ENCODE measurements around the gene ARHGEF4. TPM values are rescaled to one million over a fixed set of nuclear protein-coding genes. Genes with fewer than 3 reads are reported as not detected.

Gene ARHGEF4
- total and polyA plus RNA-seq, 2 donors from 2014 or later = 0.90 to 0.94 TPM

DNA sequence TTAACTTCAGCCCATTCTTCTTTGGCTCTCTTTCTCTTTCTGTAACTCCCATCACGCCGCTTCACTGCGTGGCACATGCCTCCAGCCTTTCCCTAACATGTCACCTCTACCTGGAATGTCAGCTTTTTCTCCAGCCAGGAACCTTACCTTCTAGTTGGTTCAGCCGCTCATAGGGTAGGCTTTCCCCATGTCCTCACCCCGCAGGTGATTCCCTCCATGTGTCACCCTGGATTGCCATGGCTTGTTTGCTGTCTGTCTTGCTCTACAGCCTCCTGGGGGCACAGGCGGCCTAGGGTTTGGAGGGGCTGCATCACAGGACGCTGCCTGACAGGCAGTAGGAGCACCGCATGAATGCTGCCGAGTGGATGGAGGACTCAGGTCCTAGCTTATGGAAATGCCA lies 39.2 kb downstream of the ARHGEF4 start:
- no peaks in the 10 kb centered on the region for H3K4me1 ChIP-seq (ENCODE audit: control insufficient read depth in 2 of 3, insufficient read depth in 2 of 3, low read depth in 1 of 3, low read length in 3 of 3)
- no peak for FAIRE-seq
- no peaks in the 10 kb centered on the region for H3K27me3 ChIP-seq (ENCODE audit: control insufficient read depth, insufficient read depth, low read length)
- TF ChIP-seq, protein P1, sequence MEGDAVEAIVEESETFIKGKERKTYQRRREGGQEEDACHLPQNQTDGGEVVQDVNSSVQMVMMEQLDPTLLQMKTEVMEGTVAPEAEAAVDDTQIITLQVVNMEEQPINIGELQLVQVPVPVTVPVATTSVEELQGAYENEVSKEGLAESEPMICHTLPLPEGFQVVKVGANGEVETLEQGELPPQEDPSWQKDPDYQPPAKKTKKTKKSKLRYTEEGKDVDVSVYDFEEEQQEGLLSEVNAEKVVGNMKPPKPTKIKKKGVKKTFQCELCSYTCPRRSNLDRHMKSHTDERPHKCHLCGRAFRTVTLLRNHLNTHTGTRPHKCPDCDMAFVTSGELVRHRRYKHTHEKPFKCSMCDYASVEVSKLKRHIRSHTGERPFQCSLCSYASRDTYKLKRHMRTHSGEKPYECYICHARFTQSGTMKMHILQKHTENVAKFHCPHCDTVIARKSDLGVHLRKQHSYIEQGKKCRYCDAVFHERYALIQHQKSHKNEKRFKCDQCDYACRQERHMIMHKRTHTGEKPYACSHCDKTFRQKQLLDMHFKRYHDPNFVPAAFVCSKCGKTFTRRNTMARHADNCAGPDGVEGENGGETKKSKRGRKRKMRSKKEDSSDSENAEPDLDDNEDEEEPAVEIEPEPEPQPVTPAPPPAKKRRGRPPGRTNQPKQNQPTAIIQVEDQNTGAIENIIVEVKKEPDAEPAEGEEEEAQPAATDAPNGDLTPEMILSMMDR (IDR thresholded peaks at IDR 0.05; ENCODE audit: borderline replicate concordance, extremely low read depth, insufficient read depth) = no peak
- no peak overlapping the region for H3K4me3 ChIP-seq (ENCODE audit: low read length in 3 of 3)
- no peak for DNase-seq
- no peak overlapping the region for H3K9ac ChIP-seq (ENCODE audit: low read length in 3 of 3)
- intact Hi-C loops (cut with DNase I) = no loop called here
- H3K9me3 ChIP-seq (ENCODE audit: control insufficient read depth in 2 of 3, insufficient read depth in 1 of 3, low read length in 3 of 3) = no peaks in the 10 kb centered on the region
- H3K27ac ChIP-seq (ENCODE audit: low read depth in 2 of 2, low read length in 2 of 2) = no peak overlapping the region
- H3K36me3 ChIP-seq (ENCODE audit: control insufficient read depth in 2 of 3, insufficient read depth in 3 of 3, low read length in 3 of 3) = no peaks in the 10 kb centered on the region

DNA sequence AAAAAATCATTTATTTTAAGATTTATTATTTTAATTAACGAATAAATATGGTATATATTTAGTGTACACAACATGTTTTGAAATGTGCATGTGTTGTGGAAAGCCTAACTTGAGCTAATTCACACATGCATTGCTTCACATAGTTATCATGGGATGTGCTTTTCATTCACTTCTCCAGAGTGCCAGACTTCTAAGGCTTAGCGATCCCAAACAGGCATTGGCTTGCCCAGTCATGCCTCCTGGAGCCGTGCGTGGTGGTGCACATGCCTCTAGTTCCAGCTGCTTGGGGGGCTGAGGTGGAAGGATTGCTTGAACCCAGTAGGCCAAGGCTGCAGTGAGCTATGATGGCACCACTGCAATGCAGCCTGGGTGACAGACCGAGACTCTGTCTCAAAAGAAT lies 40.5 kb downstream of the ARHGEF4 start:
- FAIRE-seq = no peak

DNA sequence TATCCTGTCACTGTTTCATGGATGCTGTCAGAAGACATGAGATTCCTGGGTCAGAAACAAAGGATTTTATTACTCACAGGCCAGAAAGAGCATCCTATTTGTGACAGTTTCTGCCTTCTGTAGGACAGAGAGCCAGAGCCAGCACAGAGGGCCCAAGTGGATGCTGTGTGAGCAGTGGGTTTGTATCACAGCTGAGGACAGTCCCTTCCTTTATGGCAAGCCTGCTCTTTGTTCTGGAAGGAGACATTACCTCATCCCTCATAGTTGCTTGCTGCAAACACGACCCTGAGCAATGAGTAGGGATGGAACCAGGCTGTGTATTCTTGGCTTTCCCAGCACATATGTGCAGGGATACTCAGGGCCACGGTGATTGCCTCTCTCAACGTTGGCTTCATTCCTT lies 41.6 kb downstream of the ARHGEF4 start:
- TF ChIP-seq, protein P1 (IDR thresholded peaks at IDR 0.05; ENCODE audit: borderline replicate concordance, extremely low read depth, insufficient read depth) = no peak
- FAIRE-seq = no peak
- DNase-seq = no peak
- no peaks in the 10 kb centered on the region for H3K4me1 ChIP-seq (ENCODE audit: control insufficient read depth in 2 of 3, insufficient read depth in 2 of 3, low read depth in 1 of 3, low read length in 3 of 3)
- H3K9me3 ChIP-seq (ENCODE audit: control insufficient read depth in 2 of 3, insufficient read depth in 1 of 3, low read length in 3 of 3) = no peaks in the 10 kb centered on the region
- H3K27me3 ChIP-seq (ENCODE audit: control insufficient read depth, insufficient read depth, low read length) = no peaks in the 10 kb centered on the region
- intact Hi-C loops (cut with DNase I) = no loop called here
- H3K36me3 ChIP-seq (ENCODE audit: control insufficient read depth in 2 of 3, insufficient read depth in 3 of 3, low read length in 3 of 3) = no peaks in the 10 kb centered on the region
- no peak overlapping the region for H3K4me3 ChIP-seq (ENCODE audit: low read length in 3 of 3)
- H3K27ac ChIP-seq (ENCODE audit: low read depth in 2 of 2, low read length in 2 of 2) = no peak overlapping the region
- H3K9ac ChIP-seq (ENCODE audit: low read length in 3 of 3) = no peak overlapping the region

More for the DNA sequence above, 40.5 kb downstream of the ARHGEF4 start:
- TF ChIP-seq, protein P1 (IDR thresholded peaks at IDR 0.05; ENCODE audit: borderline replicate concordance, extremely low read depth, insufficient read depth) = no peak
- intact Hi-C loops (cut with DNase I) = no loop called here
- H3K27ac ChIP-seq (ENCODE audit: low read depth in 2 of 2, low read length in 2 of 2) = no peak overlapping the region
- no peaks in the 10 kb centered on the region for H3K4me1 ChIP-seq (ENCODE audit: control insufficient read depth in 2 of 3, insufficient read depth in 2 of 3, low read depth in 1 of 3, low read length in 3 of 3)
- no peaks in the 10 kb centered on the region for H3K36me3 ChIP-seq (ENCODE audit: control insufficient read depth in 2 of 3, insufficient read depth in 3 of 3, low read length in 3 of 3)
- no peaks in the 10 kb centered on the region for H3K27me3 ChIP-seq (ENCODE audit: control insufficient read depth, insufficient read depth, low read length)
- no peaks in the 10 kb centered on the region for H3K9me3 ChIP-seq (ENCODE audit: control insufficient read depth in 2 of 3, insufficient read depth in 1 of 3, low read length in 3 of 3)
- no peak overlapping the region for H3K9ac ChIP-seq (ENCODE audit: low read length in 3 of 3)
- no peak for DNase-seq
- no peak overlapping the region for H3K4me3 ChIP-seq (ENCODE audit: low read length in 3 of 3)

DNA sequence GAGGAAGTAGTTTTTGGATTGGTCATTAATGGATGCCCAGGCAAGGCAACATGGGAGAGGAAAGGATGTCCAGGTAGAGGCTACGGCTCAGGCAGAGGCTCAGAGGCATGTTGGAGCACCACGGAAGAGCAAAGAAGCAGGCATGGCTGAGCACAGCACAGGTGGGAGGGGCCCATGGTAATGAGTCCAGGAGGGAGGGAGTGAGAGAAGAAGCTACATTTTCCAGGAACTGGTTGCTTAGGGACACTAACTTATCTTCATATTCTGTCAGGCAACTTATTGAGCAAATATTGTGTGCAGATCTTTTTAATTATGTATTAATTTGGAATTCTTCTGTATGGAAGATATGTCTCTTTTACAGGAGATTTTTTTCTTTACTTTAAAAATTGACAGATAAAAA lies 42.2 kb downstream of the ARHGEF4 start:
- Histone ChIP-seq H3K27ac (ENCODE audit: low read depth in 2 of 2, low read length in 2 of 2) (no peak overlapping the region), H3K27me3 (ENCODE audit: control insufficient read depth, insufficient read depth, low read length) (no peaks in the 10 kb centered on the region), H3K9ac (ENCODE audit: low read length in 3 of 3) (no peak overlapping the region), H3K9me3 (ENCODE audit: control insufficient read depth in 2 of 3, insufficient read depth in 1 of 3, low read length in 3 of 3) (no peaks in the 10 kb centered on the region), H3K4me1 (ENCODE audit: control insufficient read depth in 2 of 3, insufficient read depth in 2 of 3, low read depth in 1 of 3, low read length in 3 of 3) (no peaks in the 10 kb centered on the region), H3K4me3 (ENCODE audit: low read length in 3 of 3) (no peak overlapping the region), H3K36me3 (ENCODE audit: control insufficient read depth in 2 of 3, insufficient read depth in 3 of 3, low read length in 3 of 3) (no peaks in the 10 kb centered on the region)
- FAIRE-seq = no peak
- intact Hi-C loops (cut with DNase I) = no loop called here
- TF ChIP-seq, protein P1 (IDR thresholded peaks at IDR 0.05; ENCODE audit: borderline replicate concordance, extremely low read depth, insufficient read depth) = no peak
- DNase-seq = no peak

Data from kidney (tissue), 14 donors.